NCI-H774 (cell line): Measurements from ENCODE around the gene FGF18.

ENCODE experiments used
- DNase-seq: peaks from one replicate; lab custom pipeline; 2025; lab: John Stamatoyannopoulos, UW

The FGF18 gene

GRCh38 chr5:171505473-171506043 is 86.1 kb downstream of the FGF18 start:
- DNase-seq = no peak

GRCh38 chr5:171506951-171507350 is 87.5 kb downstream of the FGF18 start:
- DNase-seq = no peak
